Placental epithelial cell (primary cell): ENCODE data around the gene FASTKD2. TPM values are rescaled to one million over a fixed set of nuclear protein-coding genes. Genes with fewer than 3 reads are reported as not detected.

ENCODE experiments used
- small RNA-seq: library from RNA; depleted of rRNA; stranded (forward); fragments of <200 nt; gene quantifications from one replicate; pipeline ENCODE3, GENCODE V24; 2012
- total RNA-seq: library from RNA; depleted of rRNA; stranded (reverse); fragments of >200 nt; gene quantifications from 2 replicates; pipeline ENCODE4 v1.2.3, GENCODE V29; 2012

The FASTKD2 gene
- total RNA-seq, result 29.8 and 42.6 TPM in 2 replicates

DNA sequence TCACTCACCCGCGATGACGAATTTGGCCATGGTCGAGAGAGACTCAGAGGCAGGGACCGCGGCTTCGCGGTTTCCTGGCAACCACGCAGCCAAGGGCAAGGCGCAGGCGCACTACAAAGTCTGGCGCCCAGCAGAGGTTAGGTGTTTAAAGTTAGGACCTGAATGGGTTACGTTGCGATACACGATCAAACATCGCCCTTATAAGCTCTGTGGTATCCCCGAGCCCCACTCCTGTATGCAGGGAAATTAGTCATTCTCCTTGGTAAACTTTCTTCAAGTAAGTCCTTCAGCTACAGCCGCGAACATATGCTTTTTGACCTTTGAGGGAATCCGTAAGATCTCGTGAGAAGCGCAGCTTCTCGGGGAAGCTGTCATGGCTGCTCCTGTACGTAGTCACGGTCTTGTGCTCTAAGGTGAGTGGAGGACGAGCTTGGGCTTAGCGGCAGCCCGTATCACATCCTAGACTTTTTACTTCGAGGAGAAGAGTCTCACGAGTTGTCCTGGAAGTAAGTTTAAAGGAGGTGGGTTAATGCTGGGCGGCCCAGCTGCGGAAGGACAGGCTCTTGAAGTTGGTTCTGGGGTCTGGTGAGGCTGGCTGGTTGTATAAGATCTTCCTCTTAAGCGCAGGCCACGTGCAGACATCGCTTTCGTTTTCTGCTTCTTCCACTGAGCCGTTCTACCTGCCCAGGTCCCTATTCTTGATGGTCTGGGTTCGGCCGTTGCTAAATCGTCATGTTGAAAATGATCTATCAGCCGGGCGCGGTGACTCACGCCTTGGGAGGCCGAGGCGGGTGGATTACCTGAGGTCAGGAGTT lies at the start of gene FASTKD2, which contains the start of gene MDH1B:
TSS of gene FASTKD2 (plus strand) at position 365 of the 815 bp plus-strand sequence. CDS start 1,088 bp downstream, outside the sequence.
TSS of gene MDH1B (minus strand) at position 87 of the 815 bp plus-strand sequence. CDS start at position 30, 57 bp downstream.

DNA sequence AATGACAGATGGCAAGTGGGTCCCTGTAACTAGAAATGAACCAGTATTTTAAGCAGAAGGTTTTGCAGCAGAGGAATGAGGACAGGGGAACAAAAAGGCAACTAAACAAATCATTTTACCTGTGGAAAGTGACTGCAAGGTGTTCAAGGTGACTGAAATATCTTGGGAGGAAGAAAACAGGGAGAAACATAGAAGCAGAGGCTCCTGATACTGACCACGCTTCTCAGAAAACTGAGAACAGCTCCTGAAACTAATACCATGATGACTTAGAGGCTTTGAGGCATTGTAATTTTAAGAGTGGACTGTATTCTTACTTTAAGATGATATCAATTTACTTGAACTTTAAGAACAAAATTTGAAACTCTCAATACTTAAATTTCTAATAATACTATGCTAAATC lies 47.1 kb upstream of the FASTKD2 start, which contains the start of gene DYTN:
TSS of gene DYTN (minus strand) at position 101 of the 400 bp plus-strand sequence. CDS start 117 bp downstream, outside the sequence.

Small RNA genes lying within 50 kb of the gene (small RNA-seq; reads per million reads assigned to genes)
- gene MIR3130-2, result not detected

Other genes starting within 250 kb of the FASTKD2 start
- gene FAM237A, start 123.1 kb upstream of the FASTKD2 start, total RNA-seq, result not detected in 2 replicates
- not detected in 2 replicates for gene DYTN, start 47.2 kb upstream of the FASTKD2 start, total RNA-seq
- 0.43 and 3.9 TPM in 2 replicates for gene MDH1B, start 278 bp upstream of the FASTKD2 start, total RNA-seq
- not detected in 2 replicates for gene CPO, start 173.9 kb downstream of the FASTKD2 start, total RNA-seq